ENCODE data around the gene RBMS1. TPM values are rescaled to one million over a fixed set of nuclear protein-coding genes. Genes with fewer than 3 reads are reported as not detected.
A peak's percentile ranks its signal among the peaks of the same experiment; 100 is the strongest.

Gene RBMS1
- total RNA-seq, 3 donors from 2014 or later: 81.3 to 96.2 (median 92.1) TPM

GRCh38 chr2:160232905-160233475, 260.6 kb downstream of the RBMS1 start:
- DNase-seq (ENCODE audit: low spot score in 2 of 2): no peak
- intact Hi-C loops (cut with DNase I; ENCODE audit: low total_unique reads): no loop called here
- Histone ChIP-seq H3K27me3 (no peaks in the 10 kb centered on the region), H3K9me3 (no peaks in the 10 kb centered on the region), H3K4me3 (no peak overlapping the region), H3K27ac (no peak overlapping the region), H3K36me3 (no peaks in the 10 kb centered on the region), H3K4me1 (peaks cover 0 to 6% of the 10 kb centered on the region in 2 donors)
- TF ChIP-seq POLR2AphosphoS5 (IDR thresholded peaks at IDR 0.05) (no peak), CTCF (IDR thresholded peaks at IDR 0.05) (no peak), POLR2A (IDR thresholded peaks at IDR 0.05) (no peak)

DNA sequence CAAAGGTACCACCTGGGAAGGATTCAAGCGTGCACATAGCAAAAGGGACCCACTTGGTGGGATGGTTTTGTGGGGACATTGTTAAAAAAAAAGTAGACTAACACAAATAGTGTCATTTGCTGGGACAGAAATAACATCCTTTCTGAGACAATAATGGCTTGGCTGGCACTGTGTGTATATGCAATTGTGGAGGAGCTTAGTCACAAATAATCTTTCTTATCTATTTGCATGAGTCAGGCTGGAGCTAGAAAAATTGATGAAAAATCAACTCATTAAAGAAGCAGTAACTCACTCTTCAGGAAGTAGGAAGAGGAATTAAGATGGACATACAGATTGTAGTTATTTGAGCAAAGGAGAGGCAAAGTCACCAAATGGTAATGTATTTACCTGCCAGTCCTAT, 264.0 kb downstream of the RBMS1 start:
- no peaks in the 10 kb centered on the region for H3K36me3 ChIP-seq
- intact Hi-C loops (cut with DNase I; ENCODE audit: low total_unique reads): no loop called here

GRCh38 chr2:160228141-160228917, 265.3 kb downstream of the RBMS1 start:
- H3K27me3 ChIP-seq: no peaks in the 10 kb centered on the region
- H3K9me3 ChIP-seq: no peaks in the 10 kb centered on the region
- H3K4me1 ChIP-seq: peaks cover 3 to 46% of the 10 kb centered on the region in 2 donors
- no peaks in the 10 kb centered on the region for H3K36me3 ChIP-seq
- peak overlapping the region; percentile 60 to 90 for H3K27ac ChIP-seq
- intact Hi-C loops (cut with DNase I; ENCODE audit: low total_unique reads): no loop called here
- TF ChIP-seq POLR2AphosphoS5 (IDR thresholded peaks at IDR 0.05) (no peak), CTCF (IDR thresholded peaks at IDR 0.05) (no peak), POLR2A (IDR thresholded peaks at IDR 0.05) (no peak)
- H3K4me3 ChIP-seq: no peak overlapping the region
- no peak for DNase-seq (ENCODE audit: low spot score in 2 of 2)

More for the DNA sequence above, 264.0 kb downstream of the RBMS1 start:
- Histone ChIP-seq H3K9me3 (no peaks in the 10 kb centered on the region), H3K4me3 (no peak overlapping the region), H3K27ac (peak overlapping the region; percentile 68 to 90), H3K27me3 (no peaks in the 10 kb centered on the region), H3K4me1 (peaks cover 0 to 36% of the 10 kb centered on the region in 2 donors)
- TF ChIP-seq POLR2AphosphoS5 (IDR thresholded peaks at IDR 0.05) (no peak), CTCF (IDR thresholded peaks at IDR 0.05) (no peak), POLR2A (IDR thresholded peaks at IDR 0.05) (no peak)
- DNase-seq (ENCODE audit: low spot score in 2 of 2): no peak

- no peak overlapping the region for H3K4me3 ChIP-seq
- peak overlapping the region; percentile 60 to 90 for H3K27ac ChIP-seq
- intact Hi-C loops (cut with DNase I; ENCODE audit: low total_unique reads): no loop called here
- TF ChIP-seq CTCF (IDR thresholded peaks at IDR 0.05) (no peak), POLR2A (IDR thresholded peaks at IDR 0.05) (no peak), POLR2AphosphoS5 (IDR thresholded peaks at IDR 0.05) (no peak)
- no peaks in the 10 kb centered on the region for H3K9me3 ChIP-seq
- H3K4me1 ChIP-seq: peaks cover 5 to 56% of the 10 kb centered on the region in 2 donors
- DNase-seq (ENCODE audit: low spot score in 2 of 2): no peak
- H3K27me3 ChIP-seq: no peaks in the 10 kb centered on the region
- H3K36me3 ChIP-seq: no peaks in the 10 kb centered on the region
Measured at GRCh38 chr2:160227293-160227915, 266.2 kb downstream of the RBMS1 start.

DNA sequence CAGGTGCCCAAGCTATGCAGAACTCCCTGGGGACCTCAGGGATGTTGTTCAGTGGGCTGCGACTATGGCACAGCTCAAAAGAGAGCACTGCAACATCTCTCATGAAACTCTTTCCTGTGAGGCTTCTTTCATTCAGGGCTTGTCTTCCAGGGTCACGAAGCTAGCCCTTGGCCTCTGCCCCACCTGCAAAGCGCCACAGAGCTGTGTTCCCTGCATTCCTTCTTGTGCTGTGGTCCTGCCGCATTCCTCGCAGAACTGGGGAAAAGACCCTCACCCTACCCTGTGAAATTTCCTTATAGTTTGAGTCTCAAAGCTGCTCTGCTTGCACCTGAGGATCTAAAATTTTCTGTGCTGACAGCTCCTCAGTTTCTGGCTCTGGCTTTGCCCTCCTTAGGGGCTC, 267.2 kb downstream of the RBMS1 start:
- DNase-seq (ENCODE audit: low spot score in 2 of 2): no peak
- no peaks in the 10 kb centered on the region for H3K9me3 ChIP-seq
- H3K27me3 ChIP-seq: no peaks in the 10 kb centered on the region
- H3K4me3 ChIP-seq: no peak overlapping the region
- H3K27ac ChIP-seq: peak overlapping the region; percentile 90 to 97
- peaks cover 13 to 66% of the 10 kb centered on the region in 2 donors for H3K4me1 ChIP-seq
- H3K36me3 ChIP-seq: no peaks in the 10 kb centered on the region
- TF ChIP-seq CTCF (IDR thresholded peaks at IDR 0.05) (no peak), POLR2A (IDR thresholded peaks at IDR 0.05) (no peak), POLR2AphosphoS5 (IDR thresholded peaks at IDR 0.05) (no peak)
- intact Hi-C loops (cut with DNase I; ENCODE audit: low total_unique reads): no loop called here

Measured in breast epithelium (tissue), 4 donors.